SK-N-SH (cell line): Measurements from ENCODE around the gene SFT2D1. TPM values are rescaled to one million over a fixed set of nuclear protein-coding genes. Genes with fewer than 3 reads are reported as not detected.

Experiments
- CTCF ChIA-PET: fragments of 300-600, 350-600 bp; formaldehyde crosslinking; extraction: SDS; loops from one replicate; lab custom pipeline; 2021; lab: Yijun Ruan, JAX
- POLR2A ChIA-PET: fragments of 350-600 bp; sonication (Branson Sonifier 250); formaldehyde crosslinking; extraction: SDS; loops from one replicate; lab custom pipeline; 2020; ENCODE audit warnings: antibody characterized with exemption, inconsistent platforms; lab: Yijun Ruan, JAX
- DNase-seq: peaks from one replicate; pipeline ENCODE4 v3.0.0; 2012
- H2AFZ ChIP-seq: fragments of 200-600 bp; sonication (generic); 2 replicates; pipeline ENCODE4 v1.8.1; 2016; ENCODE audit warnings: antibody characterized with exemption, mild to moderate bottlenecking, low read depth
- H3F3A ChIP-seq: fragments of 200-600 bp; sonication (generic); replicated peaks from 2 replicates; pipeline ENCODE3; 2016; ENCODE audit warnings: antibody characterized with exemption, mild to moderate bottlenecking; ENCODE audit not compliant: insufficient read depth
- H3K27ac ChIP-seq, 2 experiments: fragments of 200-500 bp in 1 of 2; fragments of 200-600 bp in 1 of 2; sonication (Bioruptor generic) in 1 of 2; sonication (generic), shearing (Covaris generic) in 1 of 2; 2 replicates each; pipeline versions ENCODE4 v1.5.1 to v1.6.1; 2014 to 2016; ENCODE audit warnings: low read depth in 2 of 2, inconsistent platforms in 1 of 2, low read length in 1 of 2, mild to moderate bottlenecking in 1 of 2, mixed read lengths in 1 of 2
- H3K27me3 ChIP-seq: fragments of 200-600 bp; sonication (generic), shearing (Covaris generic); 2 replicates; pipeline ENCODE4 v1.6.1; 2016; ENCODE audit warnings: mixed run types; ENCODE audit not compliant: insufficient read depth
- H3K36me3 ChIP-seq, 2 experiments: fragments of 200-500 bp in 1 of 2; fragments of 200-600 bp in 1 of 2; sonication (Bioruptor generic) in 1 of 2; sonication (generic) in 1 of 2; replicated peaks in 1 of 2; 2 replicates each; pipeline versions ENCODE3 to v1.5.1; 2014 to 2016; ENCODE audit warnings: low read length in 1 of 2, mild to moderate bottlenecking in 1 of 2; ENCODE audit not compliant: insufficient read depth in 2 of 2, control insufficient read depth in 1 of 2
- H3K4me1 ChIP-seq, 2 experiments: fragments of 200-500 bp in 1 of 2; fragments of 200-600 bp in 1 of 2; sonication (Bioruptor generic) in 1 of 2; sonication (generic), shearing (Covaris generic) in 1 of 2; 2 replicates each; pipeline versions ENCODE4 v1.5.1 to v1.6.1; 2014 to 2016; ENCODE audit warnings: low read depth in 1 of 2, low read length in 1 of 2, mixed run types in 1 of 2; ENCODE audit not compliant: insufficient read depth in 2 of 2, control insufficient read depth in 1 of 2
- H3K4me2 ChIP-seq: fragments of 200-600 bp; sonication (generic), shearing (Covaris generic); 2 replicates; pipeline ENCODE4 v1.6.1; 2017; ENCODE audit warnings: mixed run types
- H3K4me3 ChIP-seq, 2 experiments: fragments of 200-500 bp in 1 of 2; fragments of 200-600 bp in 1 of 2; sonication (Bioruptor generic) in 1 of 2; sonication (generic), shearing (Covaris generic) in 1 of 2; 2 replicates each; pipeline versions ENCODE4 v1.5.1 to v1.8.1; 2014 to 2016; ENCODE audit warnings: low read depth in 2 of 2, inconsistent platforms in 1 of 2, low read length in 1 of 2, mild to moderate bottlenecking in 1 of 2, mixed read lengths in 1 of 2, moderate library complexity in 1 of 2
- H3K79me2 ChIP-seq: fragments of 200-600 bp; sonication (generic); 2 replicates; pipeline ENCODE4 v1.8.1; 2017; ENCODE audit warnings: mild to moderate bottlenecking; ENCODE audit not compliant: insufficient read depth
- H3K9ac ChIP-seq: fragments of 200-600 bp; sonication (generic); 2 replicates; pipeline ENCODE4 v1.6.1; 2017; ENCODE audit warnings: mixed run types
- H3K9me2 ChIP-seq: fragments of 200-600 bp; sonication (generic); 2 replicates; pipeline ENCODE4 v1.6.1; 2017; ENCODE audit warnings: mixed run types
- H3K9me3 ChIP-seq: fragments of 200-600 bp; sonication (generic); 2 replicates; pipeline ENCODE4 v1.6.1; 2017; ENCODE audit warnings: mixed run types, mild to moderate bottlenecking, moderate library complexity
- H4K20me1 ChIP-seq: fragments of 200-600 bp; sonication (generic); 2 replicates; pipeline ENCODE4 v1.6.1; 2017; ENCODE audit warnings: mild to moderate bottlenecking, mixed run types; ENCODE audit not compliant: insufficient read depth
- CHD2 ChIP-seq: fragments of 150-350 bp; IDR thresholded peaks from 2 replicates; pipeline ENCODE4 v1.6.1; 2018; ENCODE audit warnings: low read length; ENCODE audit not compliant: partially characterized antibody
- EP300 ChIP-seq, 2 experiments: IDR thresholded peaks; 2 replicates each; pipeline versions ENCODE4 v1.4.0 to v1.6.1; 2012; ENCODE audit warnings: borderline replicate concordance in 1 of 2, low read depth in 1 of 2, low read length in 1 of 2
- MXI1 ChIP-seq: IDR thresholded peaks from 2 replicates; pipeline ENCODE4 v1.6.1; 2012; ENCODE audit warnings: mild to moderate bottlenecking, low read depth, low read length, improper control_type of control experiment
- PBX3 ChIP-seq: IDR thresholded peaks from 2 replicates; pipeline ENCODE4; 2012
- RCOR1 ChIP-seq: fragments of 150-350 bp; IDR thresholded peaks from 2 replicates; pipeline ENCODE4 v1.6.1; 2017; ENCODE audit warnings: antibody characterized with exemption, low read length
- REST ChIP-seq: IDR thresholded peaks from 2 replicates; pipeline ENCODE4 v1.6.1; 2012; ENCODE audit warnings: mild to moderate bottlenecking, low read depth, low read length, moderate library complexity
- RFX5 ChIP-seq: IDR thresholded peaks from 2 replicates; pipeline ENCODE4 v1.6.1; 2012; ENCODE audit warnings: mild to moderate bottlenecking, improper control_type of control experiment, low read length
- RXRA ChIP-seq: IDR thresholded peaks from 2 replicates; pipeline ENCODE4 v1.4.0; 2012; ENCODE audit warnings: low read depth, mild to moderate bottlenecking, borderline replicate concordance
- SIN3A ChIP-seq: IDR thresholded peaks from 2 replicates; pipeline ENCODE4 v1.6.1; 2012; ENCODE audit warnings: low read depth, mild to moderate bottlenecking, low read length, moderate library complexity, borderline replicate concordance
- TCF12 ChIP-seq: IDR thresholded peaks from 2 replicates; pipeline ENCODE4 v1.4.0; 2012
- ZBTB33 ChIP-seq: IDR thresholded peaks from 2 replicates; pipeline ENCODE4 v1.4.0; 2012; ENCODE audit warnings: low read depth, borderline replicate concordance
- WGBS: methylation state at CpG from one replicate; pipeline ENCODE4 v1.1.6; 2017; ENCODE audit warnings: low lambda C conversion rate; 5-methylcytosine and 5-hydroxymethylcytosine counted together
- polyA plus RNA-seq, 3 experiments: library from polyadenylated mRNA; depleted of rRNA; stranded (reverse); fragments of >200 nt; gene quantifications; 2 replicates each; pipeline ENCODE4 v1.2.3, GENCODE V29; 2012
- TF ChIP-seq, protein P1 (sequence below): IDR thresholded peaks from 2 replicates; pipeline ENCODE4 v1.4.0; 2012; ENCODE audit warnings: low read depth
- TF ChIP-seq, protein P2 (sequence below): fragments of 150-350 bp; IDR thresholded peaks from 2 replicates; pipeline ENCODE4 v1.6.1; 2017; ENCODE audit warnings: antibody characterized with exemption, low read length, low read depth, borderline replicate concordance

The SFT2D1 gene
- polyA plus RNA-seq, 1 of the 3 experiments (the other 2 are of a cell fraction) = 131 TPM

GRCh38 chr6:166341464-166341863 lies 881 bp downstream of the SFT2D1 start:
- no peaks in the 10 kb centered on the region for H3K9me3 ChIP-seq
- H3K4me2 ChIP-seq = peak overlapping the region; percentile 85
- TF ChIP-seq, protein P1, sequence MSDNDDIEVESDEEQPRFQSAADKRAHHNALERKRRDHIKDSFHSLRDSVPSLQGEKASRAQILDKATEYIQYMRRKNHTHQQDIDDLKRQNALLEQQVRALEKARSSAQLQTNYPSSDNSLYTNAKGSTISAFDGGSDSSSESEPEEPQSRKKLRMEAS = no peak
- no peak for TF ChIP-seq RCOR1
- no peak for TF ChIP-seq MXI1
- no peak for TF ChIP-seq REST
- no peak for TF ChIP-seq EP300 (IDR thresholded peaks at IDR 0.05; ENCODE audit: borderline replicate concordance in 1 of 2, low read depth in 1 of 2, low read length in 1 of 2)
- no peak for TF ChIP-seq PBX3
- TF ChIP-seq TCF12 = no peak
- TF ChIP-seq CHD2 = no peak
- no peak for TF ChIP-seq SIN3A
- no peak for TF ChIP-seq RFX5
- TF ChIP-seq RXRA = no peak
- TF ChIP-seq, protein P2, sequence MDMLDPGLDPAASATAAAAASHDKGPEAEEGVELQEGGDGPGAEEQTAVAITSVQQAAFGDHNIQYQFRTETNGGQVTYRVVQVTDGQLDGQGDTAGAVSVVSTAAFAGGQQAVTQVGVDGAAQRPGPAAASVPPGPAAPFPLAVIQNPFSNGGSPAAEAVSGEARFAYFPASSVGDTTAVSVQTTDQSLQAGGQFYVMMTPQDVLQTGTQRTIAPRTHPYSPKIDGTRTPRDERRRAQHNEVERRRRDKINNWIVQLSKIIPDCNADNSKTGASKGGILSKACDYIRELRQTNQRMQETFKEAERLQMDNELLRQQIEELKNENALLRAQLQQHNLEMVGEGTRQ = no peak
- no peak for TF ChIP-seq ZBTB33
- no peak overlapping the region for H3K27ac ChIP-seq
- H3K79me2 ChIP-seq = peaks cover 62% of the 10 kb centered on the region
- peaks cover 42% of the 10 kb centered on the region for H4K20me1 ChIP-seq
- H3K27me3 ChIP-seq = no peaks in the 10 kb centered on the region
- CTCF ChIA-PET = interaction anchor here (0.5 to 1.8 kb wide), 4 partner anchors 28 to 348 kb away, joined by 3 to 6 read pairs (median 4); no protein-coding TSS in a partner anchor
- peaks cover 0 to 9% of the 10 kb centered on the region in 2 experiments for H3K36me3 ChIP-seq
- H3F3A ChIP-seq = no peaks in the 10 kb centered on the region
- peak overlapping the region; percentile 90 for H3K9ac ChIP-seq
- 43% methylated on average over 7 of the region's 7 CpGs for WGBS
- POLR2A ChIA-PET = interaction anchor here (0.6 kb wide), 1 partner anchor 11 kb away, joined by 3 read pairs; no protein-coding TSS in a partner anchor
- no peaks in the 10 kb centered on the region for H3K9me2 ChIP-seq
- DNase-seq = no peak
- no peak overlapping the region for H2AFZ ChIP-seq
- peak overlapping the region; percentile 82 to 88 for H3K4me3 ChIP-seq
- peaks cover 4 to 19% of the 10 kb centered on the region in 2 experiments; a peak in 2 of 4 replicates for H3K4me1 ChIP-seq
